SK-N-SH (cell line): ENCODE measurements around the gene SPATA13.

Experiments used
- CHD2 ChIP-seq: fragments of 150-350 bp; IDR thresholded peaks from 2 replicates; pipeline ENCODE4 v1.6.1; 2018; ENCODE audit warnings: low read length; ENCODE audit not compliant: partially characterized antibody
- CTCF ChIP-seq: fragments of 200-600 bp; sonication (generic); IDR thresholded peaks from 2 replicates; pipeline ENCODE4 v1.6.1; 2017; ENCODE audit warnings: antibody characterized with exemption, mild to moderate bottlenecking, moderate library complexity
- GABPA ChIP-seq: IDR thresholded peaks from 2 replicates; pipeline ENCODE4 v1.4.0; 2012; ENCODE audit warnings: low read depth, mild to moderate bottlenecking
- MXI1 ChIP-seq: IDR thresholded peaks from 2 replicates; pipeline ENCODE4 v1.6.1; 2012; ENCODE audit warnings: mild to moderate bottlenecking, low read depth, low read length, improper control_type of control experiment
- SIN3A ChIP-seq: IDR thresholded peaks from 2 replicates; pipeline ENCODE4 v1.6.1; 2012; ENCODE audit warnings: low read depth, mild to moderate bottlenecking, low read length, moderate library complexity, borderline replicate concordance
- ZBTB33 ChIP-seq: IDR thresholded peaks from 2 replicates; pipeline ENCODE4 v1.4.0; 2012; ENCODE audit warnings: low read depth, borderline replicate concordance
- TF ChIP-seq, protein P1 (sequence below): fragments of 150-350 bp; IDR thresholded peaks from 2 replicates; pipeline ENCODE4 v1.6.1; 2017; ENCODE audit warnings: antibody characterized with exemption, low read length, low read depth, borderline replicate concordance
- TF ChIP-seq, protein P2 (sequence below): IDR thresholded peaks from 2 replicates; pipeline ENCODE4 v1.4.0; 2012; ENCODE audit warnings: low read depth

DNA sequence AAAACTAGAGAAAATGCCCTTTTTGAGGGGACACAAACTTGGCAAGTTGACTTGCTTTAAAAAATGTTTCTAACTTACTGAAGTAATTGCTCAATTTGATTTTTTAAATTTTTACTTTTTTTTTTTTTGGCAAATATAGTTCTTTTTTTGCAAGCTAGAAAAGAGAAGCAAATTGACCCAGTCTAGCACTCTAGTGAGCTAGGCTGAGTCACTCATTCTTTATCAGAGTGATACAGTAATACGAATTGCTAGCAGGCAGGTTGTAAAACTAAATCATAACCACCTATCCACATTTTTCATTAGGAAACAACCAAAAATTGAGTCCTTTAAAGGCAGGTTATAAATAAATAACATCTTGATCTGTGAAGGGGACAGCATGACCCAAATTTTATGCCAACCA, 97.0 kb downstream of the SPATA13 start:
- TF ChIP-seq, protein P1, sequence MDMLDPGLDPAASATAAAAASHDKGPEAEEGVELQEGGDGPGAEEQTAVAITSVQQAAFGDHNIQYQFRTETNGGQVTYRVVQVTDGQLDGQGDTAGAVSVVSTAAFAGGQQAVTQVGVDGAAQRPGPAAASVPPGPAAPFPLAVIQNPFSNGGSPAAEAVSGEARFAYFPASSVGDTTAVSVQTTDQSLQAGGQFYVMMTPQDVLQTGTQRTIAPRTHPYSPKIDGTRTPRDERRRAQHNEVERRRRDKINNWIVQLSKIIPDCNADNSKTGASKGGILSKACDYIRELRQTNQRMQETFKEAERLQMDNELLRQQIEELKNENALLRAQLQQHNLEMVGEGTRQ, result no peak
- TF ChIP-seq CTCF, result no peak
- TF ChIP-seq, protein P2, sequence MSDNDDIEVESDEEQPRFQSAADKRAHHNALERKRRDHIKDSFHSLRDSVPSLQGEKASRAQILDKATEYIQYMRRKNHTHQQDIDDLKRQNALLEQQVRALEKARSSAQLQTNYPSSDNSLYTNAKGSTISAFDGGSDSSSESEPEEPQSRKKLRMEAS, result no peak
- no peak for TF ChIP-seq CHD2
- no peak for TF ChIP-seq ZBTB33
- TF ChIP-seq SIN3A, result no peak
- no peak for TF ChIP-seq MXI1
- TF ChIP-seq GABPA, result no peak
